Body of pancreas (tissue), 4 donors: ENCODE results near the gene R3HDM4. TPM values are rescaled to one million over a fixed set of nuclear protein-coding genes. Genes with fewer than 3 reads are reported as not detected.

ENCODE experiments used
- ATAC-seq: fragments of 150-250 bp; one replicate; pipeline ENCODE4 v1.9.1; 2016
- DNase-seq, 4 donors: peaks; one replicate each; pipeline ENCODE4 v3.0.0-alpha.2; 2019
- H3K27ac ChIP-seq, 4 donors: fragments of 200-600 bp; sonication (generic); 1 replicate in 3 of 4; 2 replicates in 1 of 4; pipeline versions ENCODE4 v1.5.1 to v1.6.1; 2016 to 2019; ENCODE audit warnings: mild to moderate bottlenecking in 1 of 4, mixed read lengths in 1 of 4, moderate library complexity in 1 of 4
- H3K27me3 ChIP-seq, 2 donors: fragments of 200-600 bp; sonication (generic); one replicate each; pipeline ENCODE4 v1.6.0; 2016; ENCODE audit warnings: mild to moderate bottlenecking in 1 of 2
- H3K36me3 ChIP-seq, 2 donors: fragments of 200-600 bp; sonication (generic); replicated peaks in 1 of 2; 2 replicates each; pipeline ENCODE4 v1.5.1; 2016; ENCODE audit warnings: low read depth in 2 of 2; ENCODE audit not compliant: insufficient read depth in 1 of 2
- H3K4me1 ChIP-seq: fragments of 200-600 bp; sonication (generic); one replicate; pipeline ENCODE4 v1.6.0; 2016
- H3K4me3 ChIP-seq, 2 donors: fragments of 200-600 bp; sonication (generic); 1 replicate in 1 of 2; 2 replicates in 1 of 2; pipeline ENCODE4 v1.5.1; 2016 to 2019
- H3K9me3 ChIP-seq, 3 donors: fragments of 200-600 bp; sonication (generic); 1 replicate in 2 of 3; 2 replicates in 1 of 3; pipeline ENCODE4 v1.5.1; 2016
- CTCF ChIP-seq, 7 experiments: fragments of 450-650 bp in 4 of 7; fragments of 200-600 bp in 3 of 7; sonication (generic) in 3 of 7; IDR thresholded peaks; one replicate each; pipeline ENCODE4 v1.5.1; 2016 to 2019; ENCODE audit warnings: antibody characterized with exemption in 7 of 7
- POLR2A ChIP-seq, 3 donors: fragments of 450-650 bp; IDR thresholded peaks; one replicate each; pipeline ENCODE4 v1.6.1; 2016; ENCODE audit warnings: antibody characterized with exemption in 3 of 3, mild to moderate bottlenecking in 2 of 3
- WGBS, 2 donors: methylation state at CpG; one replicate each; pipeline ENCODE4 v1.1.5; 2017; 5-methylcytosine and 5-hydroxymethylcytosine counted together
- intact Hi-C: fragments of 100-400 bp; cut with DNase I; formaldehyde crosslinking; loops from one replicate; pipeline ENCODE4 v1.15.1; 2023
- total RNA-seq, 2 donors: library from RNA; depleted of rRNA; stranded (reverse); fragments of >200 nt; gene quantifications; one replicate each; pipeline ENCODE4 v1.1.0, GENCODE V29; 2016

Gene R3HDM4
- total RNA-seq, 2 donors from 2014 or later = 11.2 to 34.0 TPM

GRCh38 chr19:906480-906879 is 6.5 kb downstream of the R3HDM4 start:
- H3K9me3 ChIP-seq = no peaks in the 10 kb centered on the region
- no peaks in the 10 kb centered on the region for H3K27me3 ChIP-seq
- intact Hi-C loops = no loop called here
- TF ChIP-seq CTCF (IDR thresholded peaks at IDR 0.05) (no peak), POLR2A (IDR thresholded peaks at IDR 0.05) (no peak)
- ATAC-seq (no peak), DNase-seq (no peak)
- H3K27ac ChIP-seq = no peak overlapping the region
- 89 to 98% methylated on average over 7 of the region's 7 CpGs for WGBS, 2 donors
- H3K4me1 ChIP-seq = peaks cover 27% of the 10 kb centered on the region
- no peaks in the 10 kb centered on the region for H3K36me3 ChIP-seq
- H3K4me3 ChIP-seq = no peak overlapping the region

DNA sequence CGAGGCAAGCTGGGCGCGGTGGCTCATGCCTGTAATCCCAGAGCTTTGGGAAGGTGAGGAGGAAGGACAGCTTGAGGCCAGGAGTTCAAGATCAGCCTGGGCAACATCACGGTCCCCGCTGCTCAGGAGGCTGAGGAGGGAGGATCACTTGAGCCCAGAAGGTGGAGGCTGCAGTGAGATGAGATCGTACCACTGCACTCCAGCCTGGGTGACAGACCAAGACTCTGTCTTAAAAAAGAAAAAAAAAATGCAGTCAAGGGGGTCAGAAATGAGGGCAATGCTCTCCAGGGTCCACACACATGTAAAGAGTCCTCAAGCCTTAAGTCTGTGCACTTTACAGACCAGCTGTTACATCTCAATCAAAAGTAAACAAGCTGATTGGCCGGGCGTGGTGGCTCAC is 8.5 kb downstream of the R3HDM4 start:
- no peak for DNase-seq
- Histone ChIP-seq H3K27ac (peak overlapping the region in 3 of 4 donors; percentile 69 to 78 (median 77)), H3K4me3 (no peak overlapping the region), H3K4me1 (peaks cover 23% of the 10 kb centered on the region), H3K36me3 (no peaks in the 10 kb centered on the region), H3K27me3 (no peaks in the 10 kb centered on the region), H3K9me3 (no peaks in the 10 kb centered on the region)
- no peak for ATAC-seq
- intact Hi-C loops = no loop called here
- WGBS, 2 donors = 90 to 91% methylated on average over 8 of the region's 8 CpGs
- no peak for TF ChIP-seq CTCF (IDR thresholded peaks at IDR 0.05)
- TF ChIP-seq POLR2A (IDR thresholded peaks at IDR 0.05) = no peak

- peak in 3 of 4 donors; percentile 62 to 73 (median 70) for DNase-seq
- TF ChIP-seq CTCF (IDR thresholded peaks at IDR 0.05) (peak in 3 of 7 experiments; percentile 3 to 16 (median 6)), POLR2A (IDR thresholded peaks at IDR 0.05) (peak in 2 of 3 donors; percentile 27 to 30)
- no peak overlapping the region for H3K4me3 ChIP-seq
- H3K27me3 ChIP-seq = no peaks in the 10 kb centered on the region
- H3K9me3 ChIP-seq = no peaks in the 10 kb centered on the region
- intact Hi-C loops = no loop called here
- peak overlapping the region; percentile 50 to 78 (median 73) for H3K27ac ChIP-seq
- H3K4me1 ChIP-seq = peaks cover 12% of the 10 kb centered on the region
- peaks cover 0 to 4% of the 10 kb centered on the region in 2 donors for H3K36me3 ChIP-seq
- ATAC-seq = peak; percentile 80
- 62 to 78% methylated on average over 25 to 32 of the region's 32 CpGs for WGBS, 2 donors
These were observed 9.7 kb downstream of the R3HDM4 start for GRCh38 chr19:903266-903797.

DNA sequence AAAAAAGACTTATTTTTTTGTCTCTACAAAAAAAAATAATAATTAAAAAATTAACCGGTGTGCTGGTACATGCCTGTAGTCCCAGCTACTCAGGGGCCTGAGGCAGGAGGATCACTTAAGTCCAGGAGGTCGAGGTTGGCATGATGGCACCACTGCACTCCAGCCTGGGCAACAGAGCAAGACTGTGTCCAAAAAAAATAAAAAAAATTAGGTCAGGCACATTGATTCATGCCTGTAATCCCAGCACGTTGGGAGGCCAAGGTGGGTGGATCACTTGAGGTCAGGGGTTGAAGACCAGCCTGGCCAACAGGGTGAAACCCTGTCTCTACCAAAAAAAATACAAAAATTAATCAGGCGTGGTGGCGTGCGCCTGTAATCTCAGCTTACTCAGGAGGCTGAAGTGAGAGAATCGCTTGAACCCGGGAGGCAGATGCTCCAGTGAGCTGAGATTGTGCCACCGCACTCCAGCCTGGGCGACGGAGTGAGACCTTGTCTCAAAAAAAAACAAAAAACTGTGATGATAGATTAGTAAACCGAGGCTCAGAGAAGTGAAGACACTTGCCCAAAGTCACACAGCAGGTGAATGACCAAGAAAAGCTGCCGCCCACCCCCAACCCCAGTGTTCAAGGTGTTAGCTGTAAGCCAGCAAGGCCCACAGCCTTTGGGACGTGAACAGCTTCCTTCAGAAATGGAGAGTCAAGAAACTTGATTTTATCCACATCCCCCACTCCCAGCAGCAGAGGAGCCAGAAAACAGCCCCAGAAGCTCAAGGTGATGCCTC is 10.4 kb downstream of the R3HDM4 start:
- Histone ChIP-seq H3K9me3 (no peaks in the 10 kb centered on the region), H3K4me3 (no peak overlapping the region), H3K27me3 (no peaks in the 10 kb centered on the region), H3K27ac (peak overlapping the region; percentile 50 to 78 (median 73)), H3K36me3 (peaks cover 0 to 4% of the 10 kb centered on the region in 2 donors), H3K4me1 (peaks cover 12% of the 10 kb centered on the region)
- ATAC-seq (peak; percentile 1), DNase-seq (no peak)
- intact Hi-C loops = no loop called here
- 60 to 71% methylated on average over 14 of the region's 14 CpGs for WGBS, 2 donors
- no peak for TF ChIP-seq CTCF (IDR thresholded peaks at IDR 0.05)
- no peak for TF ChIP-seq POLR2A (IDR thresholded peaks at IDR 0.05)

GRCh38 chr19:902093-902370 is 11.0 kb downstream of the R3HDM4 start:
- DNase-seq (no peak), ATAC-seq (no peak)
- H3K4me3 ChIP-seq = no peak overlapping the region
- H3K27ac ChIP-seq = no peak overlapping the region
- TF ChIP-seq POLR2A (IDR thresholded peaks at IDR 0.05) = no peak
- no peak for TF ChIP-seq CTCF (IDR thresholded peaks at IDR 0.05)
- no peaks in the 10 kb centered on the region for H3K9me3 ChIP-seq
- 75 to 92% methylated on average over 3 to 4 of the region's 7 CpGs for WGBS, 2 donors
- intact Hi-C loops = no loop called here
- no peaks in the 10 kb centered on the region for H3K27me3 ChIP-seq
- peaks cover 12% of the 10 kb centered on the region for H3K4me1 ChIP-seq
- peaks cover 0 to 4% of the 10 kb centered on the region in 2 donors for H3K36me3 ChIP-seq
